GM19023 (cell line): ENCODE results near the gene ITPR2.

Experiments used
- ATAC-seq: cut with Tn5 transposase; IDR thresholded peaks from one replicate; pipeline ENCODE4 v1.9.1; 2021; ENCODE audit warnings: mild to moderate bottlenecking, moderate library complexity; ENCODE audit not compliant: unreplicated experiment

ITPR2 gene

DNA sequence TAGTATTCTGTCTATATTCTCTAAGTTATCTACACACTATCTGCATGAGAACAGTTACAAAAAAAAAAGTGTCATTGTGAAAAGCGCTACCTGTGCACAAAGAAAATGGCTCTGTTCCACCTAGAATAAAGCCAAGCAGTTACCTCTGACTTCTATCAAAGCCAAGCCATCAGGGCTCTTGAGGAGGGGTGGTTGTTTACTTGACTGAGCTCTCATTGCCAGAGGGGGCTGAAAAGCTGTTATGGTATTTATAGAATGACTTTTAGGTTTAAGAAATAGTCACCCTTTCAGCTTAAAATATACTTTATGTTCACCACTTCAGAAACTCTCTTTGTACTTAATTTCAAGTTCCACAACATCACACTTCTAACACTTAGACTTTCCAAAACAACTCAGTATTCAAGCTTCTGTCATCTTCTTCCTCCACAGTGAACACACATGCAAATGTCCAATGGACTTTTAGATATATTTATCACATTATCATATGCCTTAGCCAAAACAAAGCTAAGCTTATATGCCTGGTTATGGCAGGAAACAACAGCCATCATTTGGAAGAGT lies 7.5 kb downstream of the ITPR2 start:
- no peak for ATAC-seq

DNA sequence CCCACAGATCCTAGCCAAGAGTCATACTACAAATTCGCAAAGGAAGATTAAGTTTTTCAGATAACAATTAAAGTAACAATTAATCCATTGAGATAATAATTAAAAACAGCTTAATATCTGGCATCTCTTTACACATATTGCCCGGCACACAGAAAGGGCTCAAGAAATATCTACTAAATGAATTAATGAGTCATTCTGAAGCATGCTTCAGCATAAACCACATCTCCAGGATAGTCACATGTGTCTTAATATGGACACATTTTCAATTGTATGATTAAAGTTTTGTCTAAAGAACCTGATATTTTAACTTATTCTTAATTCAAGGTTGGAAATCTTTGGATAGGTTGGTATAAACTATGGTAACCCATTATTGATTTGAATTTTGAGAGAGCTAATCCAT lies 9.6 kb downstream of the ITPR2 start:
- no peak for ATAC-seq

GRCh38 chr12:26822026-26822425 lies 11.0 kb downstream of the ITPR2 start:
- ATAC-seq = no peak

DNA sequence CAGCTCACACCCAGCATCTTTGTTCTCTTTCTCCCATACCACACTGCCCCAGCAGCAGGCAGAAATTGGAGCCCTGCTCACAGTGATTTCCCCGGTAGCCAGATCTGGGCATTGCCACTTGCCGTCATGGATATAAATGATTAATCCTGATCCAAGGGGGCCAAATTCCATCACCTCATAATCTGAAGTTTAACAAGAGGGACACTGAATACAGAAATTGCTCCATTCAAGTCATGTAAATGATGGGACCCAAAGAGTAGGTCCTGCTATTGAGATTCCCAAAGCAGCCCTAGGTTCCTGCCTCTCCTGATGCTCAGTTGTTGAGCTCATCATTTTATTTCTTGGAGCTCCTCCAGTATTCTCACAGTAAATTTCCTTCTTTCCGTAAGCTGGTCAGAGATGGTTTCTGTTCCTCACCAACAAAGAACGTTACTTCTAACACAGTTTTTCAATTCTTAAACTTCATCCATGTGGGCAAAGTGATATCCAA lies 11.7 kb downstream of the ITPR2 start:
- ATAC-seq = no peak

DNA sequence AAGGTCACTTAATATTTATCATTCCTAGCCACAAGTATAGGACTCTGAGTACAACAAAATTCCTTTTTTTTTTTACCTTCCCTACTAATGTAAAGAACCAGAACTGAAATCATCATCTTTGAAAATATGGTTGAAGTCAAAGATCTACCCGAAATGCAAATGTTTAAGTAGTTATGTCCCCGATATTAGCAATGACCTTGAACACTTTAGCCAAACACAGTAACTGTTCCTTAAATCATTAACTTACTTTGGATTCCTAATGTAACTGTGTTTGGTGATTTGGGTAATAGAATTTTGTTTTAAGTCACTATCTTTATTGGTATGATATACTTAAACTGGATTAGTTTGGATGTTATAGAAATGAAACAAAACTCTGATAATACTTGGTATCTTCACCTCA lies 14.4 kb downstream of the ITPR2 start:
- ATAC-seq = no peak

DNA sequence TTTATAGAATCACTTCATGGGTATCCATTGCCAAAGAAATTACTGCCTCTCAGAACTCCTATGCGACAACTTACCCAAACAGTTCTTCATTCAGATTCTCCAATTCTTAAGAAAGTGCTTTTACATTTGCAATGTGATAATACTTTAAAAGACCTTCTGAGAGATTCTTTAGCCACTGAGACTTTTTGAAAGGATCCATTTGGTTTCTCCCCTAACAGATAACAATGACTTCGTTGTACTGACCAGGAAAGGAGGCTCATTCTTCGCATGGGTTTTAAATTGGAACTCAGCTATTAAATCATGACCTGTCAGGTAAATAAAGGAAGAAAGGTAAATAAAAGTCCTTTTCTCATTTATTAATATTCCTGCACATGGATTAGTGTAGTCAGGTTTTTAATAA lies 14.8 kb downstream of the ITPR2 start:
- no peak for ATAC-seq

DNA sequence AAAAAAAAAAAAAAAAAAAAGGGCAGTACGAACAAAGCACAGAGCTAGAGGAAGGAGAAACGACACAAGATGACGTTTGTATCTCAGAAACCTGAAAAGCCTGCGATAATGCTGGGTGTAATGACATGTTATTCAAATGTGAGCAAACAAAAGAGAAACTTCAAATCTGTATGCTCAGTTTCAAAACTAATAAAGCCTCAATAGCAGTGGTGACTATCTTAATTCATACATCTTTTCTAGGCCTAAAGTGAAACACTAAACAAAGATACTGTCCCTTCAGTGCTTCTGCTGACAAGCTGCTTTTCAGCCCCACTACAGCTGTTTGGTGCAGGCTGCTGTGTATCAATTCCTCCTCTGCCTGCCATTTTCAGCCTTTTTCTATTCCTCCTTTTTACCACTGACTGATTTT lies 15.8 kb downstream of the ITPR2 start:
- ATAC-seq = peak; percentile 91

DNA sequence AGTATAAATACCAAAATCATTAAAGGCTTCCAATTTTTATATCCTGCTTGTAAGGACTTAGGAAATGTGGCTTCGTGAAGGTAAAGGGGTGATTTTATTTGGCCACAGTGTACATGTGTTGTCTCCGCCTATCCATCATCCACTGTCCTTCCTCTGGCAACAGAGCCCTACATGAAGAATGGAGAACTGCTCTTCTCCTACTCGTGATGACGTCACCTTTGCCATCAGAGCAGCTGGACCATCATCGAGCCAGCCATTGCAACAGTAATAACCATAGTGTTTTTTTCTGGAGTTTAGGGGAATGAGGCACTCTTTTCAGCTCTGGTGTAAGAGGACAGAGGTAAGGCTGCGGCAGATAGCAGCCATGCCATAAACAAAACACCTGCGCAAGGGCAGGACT lies 19.2 kb downstream of the ITPR2 start:
- no peak for ATAC-seq

DNA sequence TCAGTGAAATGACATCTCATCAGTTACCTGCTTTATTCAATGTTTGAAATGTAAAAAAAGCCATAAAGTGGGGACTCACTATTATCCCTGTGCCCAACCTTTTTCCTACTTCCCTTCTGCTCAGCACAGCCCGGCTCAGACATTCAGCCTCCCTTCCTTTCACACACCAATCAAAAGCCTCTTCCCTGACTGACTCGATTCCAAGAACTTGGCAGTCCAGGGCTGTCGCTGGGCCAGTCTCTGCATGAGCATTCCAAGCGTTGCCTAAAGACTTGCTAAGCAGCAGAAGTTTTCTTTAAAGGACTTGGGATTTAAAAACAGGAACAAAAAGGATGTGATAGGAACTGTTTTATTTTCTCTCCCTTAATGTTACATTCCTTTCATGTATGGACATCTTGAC lies 22.7 kb downstream of the ITPR2 start:
- no peak for ATAC-seq

DNA sequence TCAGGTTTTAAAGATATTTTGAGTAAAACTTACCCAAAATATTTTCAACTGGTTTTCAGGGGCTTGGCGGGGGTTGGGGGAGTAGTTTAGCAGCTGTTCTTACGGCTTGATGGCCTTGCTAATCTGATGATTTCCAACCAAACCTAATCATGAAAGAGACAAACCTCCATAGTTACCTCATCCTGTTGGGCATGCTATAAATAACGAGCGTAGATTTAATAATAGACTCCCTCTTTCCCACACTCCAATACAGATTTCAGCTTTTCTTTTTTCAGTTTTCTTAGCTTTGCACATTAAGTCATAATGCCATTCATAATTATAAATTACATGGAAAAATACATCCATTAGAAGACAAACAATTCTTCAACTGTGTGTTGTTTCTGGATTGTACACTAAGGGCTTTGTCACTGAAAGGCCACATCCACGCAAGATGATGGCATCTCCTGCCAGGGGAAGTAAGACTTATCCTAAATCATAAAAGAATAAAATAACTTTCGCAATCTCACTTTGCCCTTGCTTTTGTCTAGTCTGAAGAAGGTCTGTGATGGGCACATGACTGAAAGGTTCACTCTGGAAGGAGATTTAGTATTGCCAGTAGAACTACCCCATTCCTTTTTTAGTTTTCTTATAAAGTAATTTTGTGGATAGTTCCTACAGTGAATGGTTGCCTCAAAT lies 23.2 kb downstream of the ITPR2 start:
- ATAC-seq = no peak

- no peak for ATAC-seq
These were observed 24.1 kb downstream of the ITPR2 start for GRCh38 chr12:26808766-26809476.

DNA sequence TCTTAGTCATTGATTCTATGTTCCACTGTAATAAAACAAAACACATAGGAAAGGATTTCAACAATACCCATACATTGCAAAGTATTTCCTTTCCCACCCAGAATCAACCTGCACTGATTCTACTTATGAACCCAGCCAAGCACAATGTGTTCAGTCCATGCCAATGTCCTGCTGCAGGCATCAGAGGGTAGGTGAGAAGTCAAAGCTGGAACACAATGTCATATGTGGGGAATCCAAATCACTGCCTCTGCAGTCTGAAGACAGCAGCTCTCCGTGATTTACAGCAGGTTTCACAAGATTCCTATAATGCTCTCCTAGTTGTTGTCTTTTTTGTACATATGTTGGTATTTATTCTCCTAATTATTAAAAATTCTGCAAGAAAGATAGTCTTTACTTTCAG lies 25.7 kb downstream of the ITPR2 start:
- ATAC-seq = no peak

DNA sequence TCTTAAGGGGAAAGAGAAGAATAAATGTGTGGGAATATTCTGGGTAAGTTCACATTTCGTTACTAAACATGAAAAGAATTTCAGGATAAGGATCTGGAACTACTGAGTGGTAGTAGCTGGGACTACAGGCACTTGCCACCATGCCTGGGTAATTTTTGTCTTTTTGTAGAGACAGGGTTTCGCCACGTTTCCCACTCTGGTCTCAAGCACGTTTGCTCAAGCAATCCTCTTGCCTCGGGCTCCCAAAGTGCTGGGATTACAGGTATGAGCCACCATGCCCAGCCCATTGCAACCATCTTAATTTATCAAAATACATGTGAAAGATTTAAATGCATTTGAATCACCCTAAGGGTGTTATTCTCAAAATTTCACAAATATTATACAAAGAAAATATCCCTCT lies 26.4 kb downstream of the ITPR2 start:
- no peak for ATAC-seq

DNA sequence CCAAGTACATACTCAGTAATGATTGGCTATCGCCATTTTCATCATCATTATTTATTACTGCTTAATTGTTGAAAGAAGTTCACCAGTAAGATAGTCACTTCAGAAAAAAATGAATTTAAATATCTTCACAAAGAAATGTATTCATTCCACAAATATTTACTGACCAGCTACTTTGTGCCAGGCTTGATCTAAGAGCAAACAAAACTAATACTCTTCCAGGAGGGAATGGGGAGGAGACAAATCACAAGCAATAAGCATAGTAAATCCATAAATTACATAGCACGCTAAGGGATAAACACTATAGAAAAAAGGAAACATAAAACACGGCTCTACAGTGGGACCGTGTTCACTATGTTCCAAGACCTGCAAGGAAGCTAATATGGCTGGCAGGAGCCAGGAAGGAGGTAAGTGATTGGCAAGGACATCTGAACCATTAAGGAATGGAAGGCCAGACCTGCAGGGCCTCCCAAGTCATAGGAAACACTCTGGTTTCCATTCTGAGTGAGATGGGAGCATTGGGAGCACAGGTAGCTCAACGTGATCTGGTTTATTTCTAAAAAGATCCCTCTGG lies 27.5 kb downstream of the ITPR2 start:
- ATAC-seq = no peak

DNA sequence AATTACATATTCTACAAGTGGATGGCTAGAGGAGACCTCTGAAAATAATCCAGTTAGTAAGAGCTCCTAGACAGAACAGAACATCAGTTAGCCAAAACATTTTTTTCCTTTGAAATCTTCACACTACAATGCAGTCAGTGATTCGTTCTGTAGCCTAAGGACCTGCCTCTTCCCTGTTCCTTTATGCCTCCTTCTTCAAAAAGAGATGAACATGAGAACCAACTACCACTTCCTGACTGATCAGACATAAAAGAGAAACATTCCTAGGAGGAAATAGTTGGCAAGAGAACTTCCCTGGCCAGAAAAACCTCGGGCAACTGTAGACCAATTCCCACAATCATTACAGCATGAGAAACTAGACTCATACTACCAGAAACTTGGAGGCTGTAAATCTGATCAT lies 29.4 kb downstream of the ITPR2 start:
- ATAC-seq = no peak

DNA sequence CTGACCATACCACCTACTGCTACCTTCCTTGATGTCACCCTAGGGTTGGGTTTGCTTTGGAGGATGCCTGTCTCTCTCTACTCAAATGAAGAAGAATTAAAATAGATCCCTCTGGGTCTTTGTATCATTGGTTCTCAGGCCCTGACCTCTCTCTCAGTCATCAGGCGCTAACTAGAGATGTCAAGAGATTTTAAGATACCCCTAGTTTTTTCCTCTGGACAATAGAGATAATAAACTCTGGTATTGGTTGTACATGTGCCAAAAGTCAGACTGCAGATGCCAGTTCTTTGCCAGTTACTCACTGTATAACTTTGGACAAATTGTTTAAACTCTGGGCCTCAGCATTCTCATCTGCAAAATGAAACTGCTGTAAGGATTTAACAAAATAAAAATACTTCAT lies 31.5 kb downstream of the ITPR2 start:
- ATAC-seq = no peak

DNA sequence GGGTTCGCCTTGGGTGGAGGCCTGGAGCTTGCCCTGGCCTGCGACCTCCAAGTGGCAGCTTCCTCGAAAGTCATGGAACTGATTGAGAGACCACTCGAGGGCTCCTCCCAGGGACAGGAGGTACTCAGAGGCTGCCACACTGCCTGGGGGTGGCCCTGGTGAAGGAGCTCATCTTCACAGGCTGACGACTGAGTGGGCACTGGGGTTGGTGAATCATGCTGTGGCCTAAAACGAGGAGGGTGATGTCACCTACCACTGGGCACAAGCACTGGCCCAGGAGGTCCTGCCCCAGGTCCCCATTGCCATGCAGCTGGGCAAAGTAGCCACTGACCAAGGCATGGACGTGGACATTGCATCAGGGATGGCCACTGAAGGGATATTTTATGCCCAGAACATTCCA lies 32.1 kb downstream of the ITPR2 start:
- ATAC-seq = no peak

GRCh38 chr12:26800347-26800746 lies 32.6 kb downstream of the ITPR2 start:
- ATAC-seq = no peak

DNA sequence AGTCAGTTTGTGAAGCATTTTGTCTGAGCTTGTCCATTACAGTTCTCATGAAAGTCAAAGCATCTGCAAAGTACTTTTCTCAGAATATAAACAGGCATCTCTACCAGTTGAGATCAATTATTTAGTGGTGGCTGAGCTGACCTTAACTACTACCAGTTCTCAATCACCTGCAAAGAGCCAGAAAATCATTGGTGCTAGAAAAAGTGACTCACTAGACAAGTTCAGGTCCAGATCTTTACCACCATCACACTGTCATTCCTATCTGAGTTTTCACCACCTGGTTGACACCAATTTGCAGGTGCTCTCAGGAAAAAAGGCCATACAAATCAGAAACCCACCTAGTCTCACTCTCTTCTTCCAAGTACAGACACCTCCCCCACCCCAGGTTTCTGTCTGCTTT lies 33.3 kb downstream of the ITPR2 start:
- ATAC-seq = no peak

- no peak for ATAC-seq
These were observed 34.4 kb downstream of the ITPR2 start for GRCh38 chr12:26798640-26799039.

DNA sequence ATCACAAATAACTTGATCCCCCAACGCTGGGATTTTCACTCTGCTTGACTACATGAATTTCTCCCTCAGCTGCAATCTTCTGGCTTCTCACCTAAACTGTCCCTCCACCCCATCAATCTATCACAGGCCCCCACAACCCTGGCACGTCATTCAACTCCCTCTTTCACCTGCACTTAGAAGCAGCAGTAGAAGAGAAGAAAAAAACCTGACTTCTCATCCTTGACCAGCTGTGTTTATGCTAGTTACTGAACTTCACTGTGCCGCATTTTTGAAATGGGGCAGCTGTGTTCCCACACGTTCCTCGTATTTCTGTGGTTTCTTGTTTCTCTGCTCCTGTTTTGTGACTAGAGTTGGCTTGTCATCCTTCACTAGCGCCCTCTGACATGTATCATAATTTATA lies 35.0 kb downstream of the ITPR2 start:
- ATAC-seq = peak; percentile 44

GRCh38 chr12:26795910-26796309 lies 37.1 kb downstream of the ITPR2 start:
- no peak for ATAC-seq
